C4-2B (cell line): Measurements from ENCODE around the gene LARP4B.
A peak's percentile ranks its signal among the peaks of the same experiment; 100 is the strongest.

Source experiments
- H3K27ac ChIP-seq: fragments of 450-650 bp; 2 replicates; pipeline ENCODE4 v1.5.1; 2017
- CTCF ChIP-seq: fragments of 450-650 bp; conservative IDR thresholded peaks from 2 replicates; pipeline ENCODE4 v1.5.1; 2017; ENCODE audit warnings: mild to moderate bottlenecking
- ZFX ChIP-seq: fragments of 450-650 bp; IDR thresholded peaks from 2 replicates; pipeline ENCODE4 v1.6.1; 2017

LARP4B gene

GRCh38 chr10:958106-958505 is 26.6 kb upstream of the LARP4B start:
- TF ChIP-seq ZFX: no peak
- H3K27ac ChIP-seq: no peak overlapping the region

- TF ChIP-seq CTCF: no peak
- TF ChIP-seq ZFX: no peak
- H3K27ac ChIP-seq: no peak overlapping the region; the same call in 1 of the 2 replicates
These were observed 24.3 kb upstream of the LARP4B start for GRCh38 chr10:955820-956217.

GRCh38 chr10:955127-955819 is 23.8 kb upstream of the LARP4B start:
- TF ChIP-seq CTCF: no peak
- no peak for TF ChIP-seq ZFX
- H3K27ac ChIP-seq: no peak overlapping the region; the same call in 1 of the 2 replicates

GRCh38 chr10:954396-954795 is 22.9 kb upstream of the LARP4B start:
- TF ChIP-seq CTCF (no peak), ZFX (no peak)

GRCh38 chr10:953836-954235 is 22.3 kb upstream of the LARP4B start:
- no peak overlapping the region for H3K27ac ChIP-seq
- TF ChIP-seq CTCF (no peak), ZFX (no peak)

More at GRCh38 chr10:954396-954795, 22.9 kb upstream of the LARP4B start:
- no peak overlapping the region for H3K27ac ChIP-seq

- TF ChIP-seq ZFX (no peak), CTCF (no peak)
- H3K27ac ChIP-seq: no peak overlapping the region
These were observed 17.9 kb upstream of the LARP4B start for GRCh38 chr10:949446-949845.

- H3K27ac ChIP-seq: no peak overlapping the region
- TF ChIP-seq ZFX (no peak), CTCF (no peak)
These were observed 16.8 kb upstream of the LARP4B start for GRCh38 chr10:948347-948746.

- H3K27ac ChIP-seq: peak overlapping the region; percentile 53
- TF ChIP-seq CTCF (no peak), ZFX (no peak)
These were observed 16.4 kb upstream of the LARP4B start for GRCh38 chr10:947881-948280.
